ENCODE results near the gene VTCN1.
"Not testable (repeated sequence)": the region's sequence is repeated elsewhere in the genome, so short reads cannot be mapped to it uniquely, and the experiment has no call there.

The VTCN1 gene

DNA sequence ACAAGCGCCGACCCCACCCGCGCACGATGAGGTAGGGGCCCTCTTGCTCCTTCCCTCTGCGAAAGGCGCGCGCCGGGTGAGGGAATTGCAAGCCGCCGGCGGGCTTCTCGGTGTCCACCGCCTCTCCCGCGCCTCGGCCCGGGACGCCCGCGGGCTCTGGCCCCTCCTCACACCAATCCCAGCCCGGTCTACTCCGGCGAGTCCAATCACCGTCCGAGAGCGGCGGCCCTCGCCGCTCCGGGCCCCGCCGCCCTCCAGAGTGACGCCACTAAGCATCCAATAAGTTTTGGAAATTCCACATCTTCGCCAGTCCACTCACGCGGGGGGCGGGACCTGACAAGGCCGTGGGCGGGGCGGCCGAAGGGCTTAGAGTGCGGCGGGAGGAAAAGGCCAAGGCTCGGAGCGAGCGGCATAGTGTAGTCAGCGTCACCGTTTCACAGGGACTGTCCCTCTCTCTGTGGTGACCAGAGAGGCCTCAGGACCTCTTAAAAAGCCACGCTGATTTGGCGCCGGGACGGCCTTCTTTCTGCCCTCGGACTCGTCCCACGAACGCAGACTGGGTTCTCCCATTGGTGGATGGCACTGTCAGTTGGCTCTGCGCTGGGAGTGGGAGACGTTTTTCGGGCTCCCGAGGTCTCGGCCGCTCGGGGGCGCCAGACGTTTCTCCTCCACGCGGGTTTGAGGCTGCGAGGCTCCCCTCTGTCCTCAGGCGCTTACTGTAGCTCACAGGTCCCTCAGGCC, 89.0 kb downstream of the VTCN1 start, which contains the start of gene TRIM45:
TSS of gene TRIM45 (minus strand) at position 161 of the 741 bp plus-strand sequence. CDS start 548 bp downstream, outside the sequence.
- peak; percentile 76 for DNase-seq

DNA sequence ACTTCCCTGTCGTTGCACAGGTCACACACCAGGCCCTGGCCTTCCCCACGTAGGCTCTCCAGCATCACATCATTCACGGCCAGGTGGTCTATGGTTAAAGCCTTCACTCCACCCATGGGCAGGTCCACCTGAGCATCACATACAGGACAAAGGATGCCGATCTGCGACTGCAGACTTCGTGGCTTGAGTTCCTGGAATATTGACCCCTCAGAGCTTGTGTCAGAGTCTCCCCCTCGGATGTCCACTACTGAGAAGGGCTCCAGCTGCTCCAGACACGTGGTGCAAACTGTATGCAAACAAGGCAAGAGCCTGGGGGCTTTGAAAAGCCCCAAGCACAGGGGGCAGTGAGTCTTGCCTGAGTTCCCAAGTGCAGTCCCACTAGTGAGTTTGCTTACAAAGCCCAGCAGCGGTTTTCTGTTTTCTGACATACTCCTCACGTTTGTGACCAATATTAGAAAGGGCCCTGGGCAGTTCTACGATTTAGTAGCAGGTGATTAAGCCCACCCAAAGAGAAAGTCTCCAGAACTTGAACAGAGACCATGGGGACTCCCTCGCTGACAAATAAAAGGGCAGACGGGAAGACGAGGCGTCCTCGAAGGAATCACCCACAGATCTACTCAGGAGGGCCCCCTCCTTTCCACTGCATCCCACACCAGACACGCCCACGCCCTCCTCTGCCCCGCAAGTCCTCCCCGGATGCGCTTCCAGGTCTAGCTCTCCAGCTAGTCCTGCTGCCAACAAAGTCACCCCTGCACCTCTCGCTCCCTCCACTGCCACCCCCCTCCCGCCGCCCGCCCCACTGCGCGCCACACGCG, 89.7 kb downstream of the VTCN1 start:
- DNase-seq = no peak

- DNase-seq = not testable (repeated sequence)
These were observed 91.6 kb downstream of the VTCN1 start for GRCh38 chr1:117119144-117119543.

GRCh38 chr1:117118137-117118536, 92.6 kb downstream of the VTCN1 start:
- DNase-seq = no peak

DNA sequence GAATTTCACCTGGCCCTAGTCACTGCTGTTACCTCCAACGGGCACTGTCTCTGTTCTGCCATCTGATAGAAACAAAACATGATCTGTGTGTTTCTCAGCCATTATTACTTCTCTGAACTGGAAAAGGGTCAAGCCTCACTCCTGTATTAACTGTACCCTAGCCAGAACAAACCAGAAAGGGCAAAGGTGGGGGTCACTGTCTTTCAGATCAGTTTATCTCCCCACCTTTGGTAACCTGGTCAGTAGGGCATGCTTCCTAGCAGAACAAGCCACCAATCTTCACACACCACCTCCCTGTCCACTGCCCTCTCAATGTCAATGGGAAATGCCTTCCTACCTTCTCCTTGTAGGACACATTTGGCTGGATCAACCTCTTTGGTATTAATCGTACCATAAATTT, 93.0 kb downstream of the VTCN1 start:
- no peak for DNase-seq

DNA sequence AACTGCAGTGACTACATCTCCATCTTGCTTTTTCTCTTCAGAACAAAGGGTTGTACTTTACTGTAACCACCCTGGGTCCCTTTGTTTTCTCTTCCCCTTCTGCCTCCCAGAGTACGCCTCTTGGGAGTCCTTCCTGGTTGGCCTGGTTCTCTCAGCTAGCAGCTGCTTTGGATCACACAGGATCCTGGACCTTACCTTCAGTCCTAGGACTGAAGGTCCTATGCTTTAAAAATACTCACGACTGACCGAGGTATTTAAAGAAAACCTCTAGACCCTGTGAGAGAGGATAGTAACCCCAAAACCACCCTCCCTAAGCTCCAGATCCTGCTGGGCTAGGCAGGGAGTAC, 94.0 kb downstream of the VTCN1 start:
- DNase-seq = no peak

DNA sequence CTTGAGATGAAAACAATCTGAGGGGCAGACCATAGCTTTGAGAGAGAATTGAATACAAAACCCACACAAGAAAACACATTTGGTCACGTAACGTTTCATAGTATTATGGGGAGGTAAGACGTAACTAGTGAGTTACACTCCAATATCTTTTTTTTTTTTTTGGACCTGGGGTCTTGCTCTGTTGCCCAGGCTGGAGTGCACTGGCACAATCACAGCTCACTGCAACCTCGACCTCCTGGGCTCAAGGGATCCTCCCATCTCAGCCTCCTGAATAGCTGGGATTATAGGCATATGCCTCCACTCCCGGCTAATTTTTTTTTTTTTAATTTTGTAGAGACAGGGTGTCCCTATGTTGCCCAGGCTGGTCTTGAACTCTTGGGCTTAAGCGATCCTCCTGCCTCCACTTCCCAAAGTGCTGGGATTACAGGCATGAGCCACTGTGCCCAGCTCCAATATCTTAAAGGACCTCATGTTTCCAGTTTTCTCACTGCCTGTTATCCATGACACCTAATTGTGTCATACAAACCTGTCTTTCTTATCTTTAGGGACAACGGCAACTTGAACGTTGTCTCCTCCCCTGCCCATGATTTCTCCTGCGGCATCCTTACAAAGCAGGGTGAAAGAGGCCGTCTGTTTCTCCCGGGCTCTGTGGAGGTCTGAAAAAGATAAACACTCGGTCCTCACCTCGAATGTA, 94.5 kb downstream of the VTCN1 start:
- no peak for DNase-seq

DNA sequence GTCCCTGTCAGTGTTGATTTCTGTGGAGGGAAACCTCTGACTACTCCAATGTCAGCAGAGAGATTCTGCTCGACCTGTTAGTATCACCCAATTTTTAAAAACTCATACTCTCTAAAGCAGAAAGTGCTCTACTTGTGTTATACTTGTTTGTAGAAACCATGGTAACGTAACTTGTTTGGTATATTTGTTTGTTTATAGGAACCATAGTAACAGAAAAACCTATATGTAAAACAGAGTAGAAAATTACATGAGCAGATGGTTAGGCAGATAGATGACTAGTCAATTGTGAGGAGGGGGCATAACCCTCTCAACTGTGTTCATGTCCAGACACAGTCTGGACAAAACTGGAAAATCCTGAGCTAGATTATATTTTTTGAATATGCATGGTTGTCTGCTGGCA, 95.8 kb downstream of the VTCN1 start:
- no peak for DNase-seq

- DNase-seq = no peak
These were observed 97.5 kb downstream of the VTCN1 start for GRCh38 chr1:117113199-117113598.

- DNase-seq = no peak
These were observed 98.5 kb downstream of the VTCN1 start for GRCh38 chr1:117112047-117112717.

DNA sequence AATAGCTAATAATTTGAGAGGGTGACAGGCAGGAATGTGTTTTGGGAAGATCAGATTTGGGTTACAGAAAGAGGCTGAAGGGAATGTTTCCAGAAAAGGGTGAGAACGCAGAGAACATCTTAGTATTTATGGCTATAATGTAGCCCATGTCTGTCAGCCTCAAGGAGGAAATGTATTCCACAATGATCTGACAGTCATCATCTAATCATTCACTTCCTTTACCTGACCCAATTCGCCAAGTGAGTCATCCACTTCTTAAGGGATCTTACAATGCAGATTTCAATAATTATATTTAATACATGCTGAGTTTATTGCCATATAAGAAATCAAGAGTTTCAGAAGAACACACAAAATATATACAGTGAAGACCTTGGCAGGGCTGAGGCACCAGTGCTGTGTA, 100.0 kb downstream of the VTCN1 start:
- no peak for DNase-seq

GRCh38 chr1:117107364-117107763, 103.4 kb downstream of the VTCN1 start:
- DNase-seq = no peak

DNA sequence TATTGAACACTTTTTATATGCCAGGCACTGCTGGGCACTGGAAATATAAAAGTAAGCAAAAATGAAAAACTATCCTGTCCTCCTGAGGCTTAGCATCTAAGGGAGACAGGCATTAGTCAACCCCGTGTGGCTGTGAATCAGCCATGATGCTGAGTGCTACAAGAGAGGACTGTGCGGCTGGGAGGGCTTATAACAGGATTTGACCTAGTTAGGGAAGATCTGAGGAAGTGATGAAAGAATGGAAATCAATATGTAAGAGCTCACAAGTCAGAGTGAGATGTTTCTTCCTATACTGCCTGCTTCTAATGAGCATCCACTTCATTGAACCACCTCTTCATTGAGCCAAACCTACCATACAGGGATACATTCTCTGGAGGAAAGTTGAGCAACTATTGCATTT, 104.2 kb downstream of the VTCN1 start:
- no peak for DNase-seq

GRCh38 chr1:117105722-117106121, 105.0 kb downstream of the VTCN1 start:
- DNase-seq = no peak

DNA sequence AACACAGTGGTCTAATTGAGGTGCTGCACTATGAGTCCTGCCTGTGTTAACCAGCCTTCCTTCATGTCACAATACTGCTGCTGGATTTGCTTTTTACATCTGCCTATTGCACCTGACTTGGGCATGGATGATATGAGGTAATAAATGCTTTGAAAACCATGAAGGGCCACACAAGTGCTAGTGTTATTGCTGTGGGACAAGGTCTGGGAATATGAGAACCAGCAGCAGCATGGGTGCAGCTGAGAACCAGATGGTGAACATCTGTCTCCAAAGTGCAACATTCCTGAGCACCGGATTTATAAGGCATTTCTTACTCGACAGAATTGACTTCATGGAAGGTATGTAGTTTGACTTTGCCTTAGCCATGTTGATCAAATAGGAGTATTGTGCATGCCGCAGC, 105.7 kb downstream of the VTCN1 start:
- DNase-seq = no peak

- DNase-seq = not testable (repeated sequence)
These were observed 108.9 kb downstream of the VTCN1 start for GRCh38 chr1:117101858-117102257.

DNA sequence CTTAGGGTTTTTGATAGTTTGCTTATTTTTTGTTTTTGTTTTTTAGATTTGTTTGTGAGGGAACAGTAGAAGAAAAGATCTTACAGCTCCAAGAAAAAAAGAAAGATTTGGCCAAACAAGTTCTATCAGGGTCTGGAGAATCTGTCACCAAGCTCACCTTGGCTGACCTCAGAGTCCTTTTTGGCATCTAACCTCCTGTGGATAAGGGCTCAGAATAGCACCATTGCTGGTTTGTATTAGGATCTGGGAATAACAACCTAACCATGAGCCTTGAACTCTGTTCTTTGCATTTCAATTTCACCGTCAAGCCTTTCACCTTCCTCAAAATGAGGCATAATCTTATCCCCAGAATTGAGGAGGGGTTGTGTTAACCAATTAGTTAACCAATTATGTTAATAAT, 109.4 kb downstream of the VTCN1 start:
- no peak for DNase-seq

DNA sequence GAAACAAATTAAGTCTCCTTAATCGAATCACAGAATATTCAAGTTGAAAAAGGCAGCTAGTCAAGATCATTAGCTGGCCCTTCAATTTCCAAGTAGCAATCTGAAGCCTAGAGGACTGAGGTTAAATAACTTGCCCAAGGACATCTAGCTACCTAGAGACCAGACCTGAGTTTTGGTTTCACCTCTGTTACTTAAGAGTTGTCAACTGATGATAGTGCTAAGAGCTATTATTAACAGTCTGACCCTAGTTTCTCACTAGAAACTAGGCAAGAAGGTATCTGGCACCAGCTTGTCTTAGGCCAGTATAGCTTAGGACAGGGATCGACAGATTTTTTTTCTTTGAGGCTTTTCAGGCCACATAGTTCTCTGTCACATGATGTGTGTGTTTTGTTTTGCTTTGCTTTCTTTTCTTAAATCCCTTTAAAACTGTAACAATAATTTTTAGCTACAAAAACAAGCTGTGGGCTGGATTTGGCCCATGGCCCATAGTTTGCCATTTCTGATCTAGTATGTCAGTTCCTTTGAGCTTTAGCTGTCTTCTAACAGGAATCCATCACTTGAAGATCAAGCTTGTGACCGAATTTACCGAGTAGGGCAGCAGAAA, 112.3 kb downstream of the VTCN1 start:
- no peak for DNase-seq

- no peak for DNase-seq
These were observed 113.3 kb downstream of the VTCN1 start for GRCh38 chr1:117097443-117097842.

DNA sequence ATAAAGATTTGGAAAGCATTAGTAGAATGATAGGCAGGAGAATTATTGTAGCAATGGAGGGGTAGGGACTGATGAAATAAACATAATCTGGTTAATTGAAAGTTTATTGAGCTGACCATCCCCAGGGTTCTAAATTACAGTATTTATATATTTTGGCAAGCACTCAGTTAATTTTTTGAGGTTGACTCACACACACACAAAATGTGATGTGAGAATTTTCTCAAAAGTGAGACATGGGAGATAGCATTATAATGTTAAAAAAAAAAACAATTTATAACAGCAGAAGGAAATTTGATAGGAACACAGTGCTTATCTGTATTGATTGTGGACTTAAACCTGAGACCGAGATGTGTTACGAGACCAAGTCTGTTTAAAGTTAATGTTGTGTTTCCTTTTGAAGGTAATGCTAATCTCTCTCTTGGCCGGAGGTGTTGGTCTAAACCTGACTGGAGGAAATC, 113.7 kb downstream of the VTCN1 start:
- no peak for DNase-seq

DNA sequence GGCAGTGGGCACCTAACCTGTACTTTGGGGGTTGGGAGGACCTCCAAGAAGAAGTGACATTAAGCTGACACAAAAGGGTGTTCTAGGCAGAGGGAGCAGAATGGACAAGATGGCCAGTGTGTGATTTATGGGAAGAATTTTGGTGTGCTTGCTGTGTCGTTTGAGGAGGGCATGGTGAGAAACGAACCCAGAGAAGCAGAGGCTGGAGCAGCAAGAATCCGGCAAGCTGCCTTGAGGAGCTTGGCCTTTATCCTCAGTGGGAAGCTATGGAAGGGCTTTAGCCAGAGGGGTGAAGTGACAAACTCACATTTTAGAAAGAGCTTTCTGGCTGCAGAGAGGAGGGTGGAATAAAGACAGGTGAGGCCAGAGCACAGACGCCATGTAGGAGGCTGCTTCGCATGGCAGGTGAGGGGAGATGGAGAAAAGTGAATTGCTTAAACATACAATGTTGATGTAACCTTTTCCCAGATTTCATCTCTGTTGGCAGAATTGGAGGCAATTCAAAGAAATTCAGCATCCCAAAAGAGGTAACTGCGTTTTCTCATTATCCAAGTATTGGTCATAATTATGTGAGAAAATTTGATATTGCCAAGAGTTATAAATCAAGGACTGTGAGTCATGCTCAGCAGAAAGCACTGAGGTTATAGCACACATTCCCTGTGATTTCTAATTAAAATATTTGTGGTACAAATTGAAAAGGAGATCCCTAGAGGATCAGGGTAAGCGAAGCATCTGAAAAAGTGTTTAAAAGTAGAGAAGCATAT, 115.7 kb downstream of the VTCN1 start:
- DNase-seq = no peak
